GM12874 (cell line): ENCODE results near the gene EVC2.

Experiments used
- TF ChIP-seq, protein P1 (sequence below): IDR thresholded peaks from 2 replicates; pipeline ENCODE4 v1.5.1; 2011; ENCODE audit warnings: low read depth, mild to moderate bottlenecking, control low read depth, low read length, moderate library complexity; ENCODE audit not compliant: insufficient read depth

The EVC2 gene

DNA sequence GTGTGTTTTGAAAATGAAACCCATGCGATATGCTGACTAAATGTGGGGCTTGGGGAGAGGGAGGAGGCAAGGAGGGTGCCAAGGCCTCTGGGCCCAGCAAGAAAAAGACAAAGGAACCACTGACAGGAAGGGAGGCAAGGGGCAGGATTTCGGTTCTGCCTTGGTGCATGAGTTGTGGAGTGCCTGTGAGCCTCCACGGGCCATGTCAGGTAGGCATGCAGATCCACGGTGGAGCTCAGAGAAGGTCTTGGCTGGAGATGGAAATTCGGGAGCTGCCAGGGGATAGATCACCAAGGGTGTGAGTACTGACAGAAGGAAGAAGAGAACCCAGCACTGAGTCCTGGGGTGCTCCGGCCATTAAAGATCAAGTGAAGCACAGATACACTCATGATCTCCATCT, 4.1 kb downstream of the EVC2 start:
- TF ChIP-seq, protein P1, sequence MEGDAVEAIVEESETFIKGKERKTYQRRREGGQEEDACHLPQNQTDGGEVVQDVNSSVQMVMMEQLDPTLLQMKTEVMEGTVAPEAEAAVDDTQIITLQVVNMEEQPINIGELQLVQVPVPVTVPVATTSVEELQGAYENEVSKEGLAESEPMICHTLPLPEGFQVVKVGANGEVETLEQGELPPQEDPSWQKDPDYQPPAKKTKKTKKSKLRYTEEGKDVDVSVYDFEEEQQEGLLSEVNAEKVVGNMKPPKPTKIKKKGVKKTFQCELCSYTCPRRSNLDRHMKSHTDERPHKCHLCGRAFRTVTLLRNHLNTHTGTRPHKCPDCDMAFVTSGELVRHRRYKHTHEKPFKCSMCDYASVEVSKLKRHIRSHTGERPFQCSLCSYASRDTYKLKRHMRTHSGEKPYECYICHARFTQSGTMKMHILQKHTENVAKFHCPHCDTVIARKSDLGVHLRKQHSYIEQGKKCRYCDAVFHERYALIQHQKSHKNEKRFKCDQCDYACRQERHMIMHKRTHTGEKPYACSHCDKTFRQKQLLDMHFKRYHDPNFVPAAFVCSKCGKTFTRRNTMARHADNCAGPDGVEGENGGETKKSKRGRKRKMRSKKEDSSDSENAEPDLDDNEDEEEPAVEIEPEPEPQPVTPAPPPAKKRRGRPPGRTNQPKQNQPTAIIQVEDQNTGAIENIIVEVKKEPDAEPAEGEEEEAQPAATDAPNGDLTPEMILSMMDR, result no peak

DNA sequence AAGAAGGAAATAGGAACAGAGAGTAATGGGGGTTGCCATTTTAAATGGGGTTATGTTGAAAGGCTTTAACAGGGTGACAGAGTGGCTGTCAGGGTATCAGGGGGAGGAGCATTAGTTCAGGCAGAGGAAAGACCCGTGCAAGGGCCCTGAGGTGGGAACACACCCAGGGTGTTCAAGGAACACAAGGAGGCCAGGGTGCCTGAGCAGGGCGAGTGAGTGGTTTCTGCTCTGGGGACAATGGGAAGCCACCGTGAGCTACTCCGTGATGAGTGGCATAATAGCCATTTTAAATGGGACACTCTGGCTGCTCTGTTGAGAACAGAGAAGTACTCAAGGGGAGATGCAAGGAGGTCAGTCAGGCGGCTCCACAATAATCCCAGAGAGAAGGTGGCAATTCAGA, 4.5 kb downstream of the EVC2 start:
- TF ChIP-seq, protein P1, result no peak

DNA sequence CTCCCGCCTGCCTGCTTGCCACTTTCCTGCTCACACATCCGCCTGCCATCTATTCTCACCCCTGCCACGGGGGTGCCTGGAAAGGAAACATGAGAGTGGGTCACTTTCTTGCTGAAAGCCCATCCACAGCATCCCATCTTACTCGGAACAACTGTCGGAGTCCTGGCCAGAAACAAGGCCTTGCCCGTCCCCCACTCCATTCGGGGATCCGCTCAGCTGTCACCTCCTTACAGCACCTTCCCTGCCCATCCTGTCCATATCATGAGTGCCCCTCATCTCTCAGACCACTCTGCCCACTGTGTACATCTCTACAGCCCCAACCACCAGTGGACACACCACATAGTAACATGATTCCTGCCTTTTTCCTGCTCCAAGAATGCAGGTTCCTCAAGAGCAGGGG, 6.4 kb downstream of the EVC2 start:
- TF ChIP-seq, protein P1, result no peak

DNA sequence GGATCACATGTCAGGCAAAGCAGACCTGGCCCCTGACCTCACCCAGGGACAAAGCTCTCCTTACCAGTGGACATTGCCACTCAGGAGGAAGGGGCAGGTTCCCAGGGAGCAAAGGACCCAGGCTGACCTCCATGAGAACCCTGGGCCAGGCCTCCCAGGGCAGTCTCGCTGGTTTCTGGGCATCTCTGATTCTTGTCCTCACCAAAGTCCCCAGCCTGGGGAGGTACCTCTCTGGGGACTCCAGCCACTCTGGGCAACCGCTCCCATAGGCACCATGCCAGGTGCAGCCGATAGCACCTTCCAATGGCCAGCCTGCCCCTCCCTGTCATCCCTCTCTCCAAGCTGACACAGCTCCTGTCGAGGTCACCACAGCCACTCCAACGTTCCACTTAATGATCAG, 7.9 kb downstream of the EVC2 start:
- TF ChIP-seq, protein P1, result no peak

DNA sequence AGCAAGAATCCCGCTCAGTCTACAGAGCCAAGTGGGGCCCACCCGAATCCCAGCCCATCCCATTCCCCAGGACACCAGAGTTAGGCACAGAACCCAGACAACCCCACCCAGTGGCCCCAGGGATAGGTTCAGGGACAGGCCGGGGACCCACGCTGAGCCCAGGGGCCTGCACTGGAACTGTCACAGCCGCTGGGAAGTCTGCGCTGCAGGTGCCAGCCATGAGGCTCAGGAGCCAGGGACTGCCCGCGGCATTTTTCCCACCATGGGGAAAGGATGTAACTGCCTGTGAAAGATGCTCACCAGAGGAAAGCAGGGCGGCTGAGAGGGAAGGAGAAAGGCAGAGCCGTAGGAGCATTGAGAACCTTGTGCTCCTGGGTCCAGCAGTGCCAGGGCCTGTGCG, 12.0 kb downstream of the EVC2 start:
- TF ChIP-seq, protein P1, result no peak

DNA sequence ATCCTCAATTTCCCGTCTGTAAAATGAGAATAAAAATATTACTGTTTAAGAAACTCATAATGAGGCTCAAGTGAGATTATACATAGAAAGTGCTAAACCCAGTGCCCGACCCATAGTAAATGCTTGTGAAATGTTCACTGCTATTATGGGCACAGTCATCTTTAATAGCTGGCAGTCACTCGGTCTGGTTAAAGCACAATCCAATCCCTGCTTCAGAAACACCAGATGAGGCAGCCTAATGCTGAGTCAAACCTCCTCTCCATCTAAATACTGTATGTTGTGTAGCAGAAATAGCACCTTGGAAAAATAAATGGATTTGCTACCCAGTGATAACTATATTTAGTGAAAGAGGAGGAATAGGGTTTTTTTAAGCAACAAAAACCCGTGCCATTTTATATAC, 14.5 kb downstream of the EVC2 start:
- TF ChIP-seq, protein P1, result no peak

DNA sequence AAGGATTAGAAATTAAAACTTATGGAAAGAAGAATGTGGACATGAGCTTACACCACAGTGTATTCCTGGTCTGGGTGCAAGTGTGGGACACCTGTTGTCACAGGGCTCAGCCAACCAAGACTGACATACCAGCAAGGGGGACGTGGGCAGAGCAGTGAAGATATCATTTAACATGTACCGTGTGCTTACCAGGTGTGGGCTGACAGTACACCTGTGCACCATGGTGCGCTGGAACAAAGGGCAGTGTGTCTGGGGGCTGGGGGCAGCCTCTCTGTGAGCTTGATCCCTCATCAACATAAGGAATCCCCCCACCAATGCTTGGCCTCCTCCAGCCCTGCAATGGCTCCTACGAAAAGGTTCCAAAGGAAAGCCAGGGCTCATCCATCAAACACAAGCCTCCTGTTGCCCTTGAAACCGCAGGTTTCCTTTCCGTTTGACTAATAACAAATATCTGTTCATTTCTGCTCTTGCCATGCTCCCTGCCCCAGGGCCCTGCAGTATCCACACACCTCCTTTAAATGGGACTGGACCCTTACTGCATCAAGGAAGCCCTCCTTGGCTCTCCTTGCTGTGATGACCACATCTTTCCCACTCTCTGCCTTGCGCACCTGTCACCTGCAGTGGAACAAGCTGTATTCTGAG, 16.7 kb downstream of the EVC2 start:
- TF ChIP-seq, protein P1, result no peak
